Chondrocyte (in vitro differentiated cells): ENCODE data around the gene RBM33. TPM values are rescaled to one million over a fixed set of nuclear protein-coding genes. Genes with fewer than 3 reads are reported as not detected.

Experiments
- DNase-seq: peaks from one replicate; pipeline ENCODE4 v3.0.0; 2021; ENCODE audit warnings: mixed read lengths, low spot score
- H3K27ac Mint-ChIP-seq: one replicate; pipeline ENCODE4 v1.8.0; 2021; ENCODE audit warnings: mild to moderate bottlenecking, moderate library complexity, mixed read lengths; ENCODE audit not compliant: unreplicated experiment
- H3K27me3 Mint-ChIP-seq: 2 replicates; pipeline ENCODE4 v1.8.0; 2021; ENCODE audit warnings: low read depth, mixed read lengths
- H3K36me3 Mint-ChIP-seq: 2 replicates; pipeline ENCODE4 v1.8.0; 2021; ENCODE audit warnings: low read depth, mixed read lengths
- H3K4me1 Mint-ChIP-seq: 2 replicates; pipeline ENCODE4 v1.8.0; 2021; ENCODE audit warnings: low read depth, mild to moderate bottlenecking, mixed read lengths
- H3K4me3 Mint-ChIP-seq: one replicate; pipeline ENCODE4 v1.8.0; 2021; ENCODE audit warnings: mild to moderate bottlenecking, moderate library complexity, mixed read lengths; ENCODE audit not compliant: unreplicated experiment
- H3K9me3 Mint-ChIP-seq: 2 replicates; pipeline ENCODE4 v1.8.0; 2021; ENCODE audit warnings: low read depth, mixed read lengths
- total RNA-seq: library from RNA; stranded (reverse); gene quantifications from 3 replicates; pipeline ENCODE4 v1.2.1, GENCODE V29; 2021
- TF ChIP-seq, protein P1 (sequence below): fragments of 200-600 bp; sonication (generic); IDR thresholded peaks from 2 replicates; pipeline ENCODE4 v1.5.0; 2021; ENCODE audit warnings: antibody characterized with exemption, mild to moderate bottlenecking, moderate library complexity

The RBM33 gene
- total RNA-seq, 1 donor from 2014 or later: 43.8 TPM

DNA sequence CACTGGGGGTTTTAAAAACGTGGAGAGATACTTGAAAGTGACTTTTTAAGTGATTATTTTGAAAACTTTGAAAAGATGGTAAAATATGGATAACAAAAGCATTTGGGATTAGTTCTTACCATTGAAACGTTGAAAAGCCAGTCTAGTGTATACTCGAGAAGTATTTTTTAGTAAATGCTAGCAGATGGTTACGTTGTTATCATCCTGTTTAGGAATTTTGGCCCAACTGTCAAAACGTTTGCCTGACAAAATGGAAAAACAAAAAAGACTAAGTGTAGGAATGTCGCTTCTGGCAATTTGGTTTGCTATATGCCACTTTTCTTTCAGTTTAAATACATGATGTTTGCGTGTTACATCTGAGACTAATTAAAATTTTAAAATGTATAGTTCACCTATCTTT lies 1.2 kb downstream of the RBM33 start:
- TF ChIP-seq, protein P1, sequence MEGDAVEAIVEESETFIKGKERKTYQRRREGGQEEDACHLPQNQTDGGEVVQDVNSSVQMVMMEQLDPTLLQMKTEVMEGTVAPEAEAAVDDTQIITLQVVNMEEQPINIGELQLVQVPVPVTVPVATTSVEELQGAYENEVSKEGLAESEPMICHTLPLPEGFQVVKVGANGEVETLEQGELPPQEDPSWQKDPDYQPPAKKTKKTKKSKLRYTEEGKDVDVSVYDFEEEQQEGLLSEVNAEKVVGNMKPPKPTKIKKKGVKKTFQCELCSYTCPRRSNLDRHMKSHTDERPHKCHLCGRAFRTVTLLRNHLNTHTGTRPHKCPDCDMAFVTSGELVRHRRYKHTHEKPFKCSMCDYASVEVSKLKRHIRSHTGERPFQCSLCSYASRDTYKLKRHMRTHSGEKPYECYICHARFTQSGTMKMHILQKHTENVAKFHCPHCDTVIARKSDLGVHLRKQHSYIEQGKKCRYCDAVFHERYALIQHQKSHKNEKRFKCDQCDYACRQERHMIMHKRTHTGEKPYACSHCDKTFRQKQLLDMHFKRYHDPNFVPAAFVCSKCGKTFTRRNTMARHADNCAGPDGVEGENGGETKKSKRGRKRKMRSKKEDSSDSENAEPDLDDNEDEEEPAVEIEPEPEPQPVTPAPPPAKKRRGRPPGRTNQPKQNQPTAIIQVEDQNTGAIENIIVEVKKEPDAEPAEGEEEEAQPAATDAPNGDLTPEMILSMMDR: no peak
- Mint-ChIP-seq H3K36me3 (peaks cover 34% of the 10 kb centered on the region), H3K27ac (peak overlapping the region; percentile 99), H3K9me3 (peaks cover 24% of the 10 kb centered on the region), H3K4me1 (peaks cover 24% of the 10 kb centered on the region), H3K4me3 (peak overlapping the region; percentile 99), H3K27me3 (no peaks in the 10 kb centered on the region)
- DNase-seq: no peak

DNA sequence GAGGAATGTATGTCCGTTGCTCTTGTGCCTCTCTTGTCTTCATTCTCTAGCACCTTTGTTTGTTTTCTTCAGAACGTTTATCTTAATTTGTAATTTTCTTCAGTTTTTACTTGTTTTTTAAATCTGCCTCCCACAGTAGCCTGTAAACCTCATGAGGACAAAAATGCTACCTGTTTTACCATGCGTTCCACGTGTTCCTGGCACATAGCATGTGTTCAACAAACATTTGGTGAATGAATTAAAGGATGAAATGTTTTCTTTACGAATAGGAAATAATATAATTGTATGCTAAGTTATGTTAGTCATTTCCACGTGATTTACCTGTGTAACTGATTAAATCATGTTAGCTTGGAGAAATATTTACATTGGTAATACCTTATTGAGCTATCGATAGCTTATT lies 2.2 kb downstream of the RBM33 start:
- Mint-ChIP-seq H3K27me3 (no peaks in the 10 kb centered on the region), H3K4me1 (peaks cover 29% of the 10 kb centered on the region), H3K9me3 (peaks cover 18% of the 10 kb centered on the region), H3K36me3 (peaks cover 24% of the 10 kb centered on the region), H3K27ac (no peak overlapping the region), H3K4me3 (peak overlapping the region; percentile 99)
- TF ChIP-seq, protein P1: no peak
- DNase-seq: no peak

DNA sequence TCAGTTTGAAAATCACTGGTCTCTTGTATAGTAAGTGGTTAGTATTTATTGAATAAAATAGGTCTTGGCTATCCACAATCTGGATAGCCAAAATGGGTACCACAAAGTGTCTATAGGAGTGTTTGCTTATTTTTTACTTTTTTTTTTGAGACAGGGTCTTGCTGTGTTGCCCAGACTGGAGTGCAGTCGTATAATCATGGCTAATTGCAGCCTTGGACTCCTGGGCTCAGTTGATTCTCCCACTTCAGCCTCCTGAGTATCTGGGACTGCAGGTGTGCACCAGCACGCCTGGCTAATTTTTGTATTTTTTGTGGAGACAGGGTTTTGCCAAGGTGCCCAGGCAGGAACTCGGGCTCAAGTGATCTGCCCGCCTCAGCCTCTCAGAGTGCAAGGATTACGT lies 2.8 kb downstream of the RBM33 start:
- Mint-ChIP-seq H3K27ac (no peak overlapping the region), H3K4me3 (no peak overlapping the region), H3K4me1 (peaks cover 34% of the 10 kb centered on the region), H3K27me3 (no peaks in the 10 kb centered on the region), H3K9me3 (peaks cover 18% of the 10 kb centered on the region), H3K36me3 (peaks cover 22% of the 10 kb centered on the region)
- no peak for DNase-seq
- TF ChIP-seq, protein P1: no peak

DNA sequence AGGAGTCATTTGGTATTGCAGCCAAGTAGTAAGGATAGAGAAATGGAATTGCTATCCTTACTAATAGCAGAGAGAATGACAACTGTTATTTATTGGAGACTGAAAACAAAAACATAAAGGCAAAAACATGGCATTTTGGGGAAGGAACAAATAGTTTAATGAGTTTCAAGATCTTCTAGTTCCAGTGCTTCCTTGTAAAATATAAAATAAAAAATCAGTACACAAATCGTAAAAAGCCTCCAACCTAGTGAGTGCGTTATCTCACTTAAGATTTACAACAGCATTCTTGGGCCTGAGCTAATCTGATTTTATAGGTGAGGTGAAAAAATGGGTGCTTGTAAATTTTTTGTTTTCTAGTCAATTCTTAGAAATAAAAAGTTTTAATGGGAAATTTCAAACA lies 3.3 kb downstream of the RBM33 start:
- Mint-ChIP-seq H3K36me3 (peaks cover 22% of the 10 kb centered on the region), H3K27me3 (no peaks in the 10 kb centered on the region), H3K27ac (no peak overlapping the region), H3K4me1 (peaks cover 38% of the 10 kb centered on the region), H3K4me3 (no peak overlapping the region), H3K9me3 (peaks cover 18% of the 10 kb centered on the region)
- TF ChIP-seq, protein P1: no peak
- no peak for DNase-seq

DNA sequence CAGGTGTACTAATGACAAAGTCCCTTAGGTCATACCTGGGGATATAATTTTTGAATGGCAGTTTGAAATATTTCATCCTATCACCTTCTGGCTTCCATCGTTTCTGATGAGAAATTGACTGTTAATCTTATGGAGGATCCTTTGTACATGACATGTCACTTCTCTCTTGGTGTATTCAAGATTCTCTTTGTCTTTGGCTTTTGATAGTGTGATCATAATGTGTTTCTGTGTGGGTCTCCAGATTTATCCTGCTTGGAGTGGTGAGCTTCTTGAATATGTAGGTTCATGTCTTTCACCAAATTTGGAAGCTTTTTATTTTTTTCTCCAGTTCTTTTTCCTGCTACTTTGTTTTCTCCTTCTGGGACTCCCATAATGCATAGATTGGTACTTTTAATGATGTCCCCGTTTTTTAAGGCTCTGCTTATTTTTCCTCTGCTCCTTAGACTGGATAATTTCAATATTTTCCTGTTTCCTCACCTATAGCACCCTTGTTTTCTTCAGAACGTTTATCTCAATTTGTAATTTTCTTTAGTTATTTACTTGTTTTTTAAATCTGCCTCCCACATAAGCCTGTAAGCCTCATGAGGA lies 4.4 kb downstream of the RBM33 start:
- Mint-ChIP-seq H3K27ac (no peak overlapping the region), H3K4me3 (no peak overlapping the region), H3K4me1 (peaks cover 36% of the 10 kb centered on the region), H3K27me3 (no peaks in the 10 kb centered on the region), H3K36me3 (peaks cover 17% of the 10 kb centered on the region), H3K9me3 (peaks cover 18% of the 10 kb centered on the region)
- TF ChIP-seq, protein P1: no peak
- no peak for DNase-seq
